Right ventricle myocardium superior (tissue), 1 donor: ENCODE data around the gene ANXA3. TPM values are rescaled to one million over a fixed set of nuclear protein-coding genes. Genes with fewer than 3 reads are reported as not detected.
"Not testable (repeated sequence)": the region's sequence is repeated elsewhere in the genome, so short reads cannot be mapped to it uniquely, and the experiment has no call there.

Experiments
- ATAC-seq: fragments of 200-7000 bp; cut with Tn5 transposase; one replicate; pipeline ENCODE4 v1.9.1; 2020; ENCODE audit warnings: mild to moderate bottlenecking; ENCODE audit not compliant: poor library complexity
- DNase-seq: peaks from one replicate; pipeline ENCODE4 v3.0.0-alpha.2; 2020
- intact Hi-C: fragments of 100-400 bp; cut with DNase I; formaldehyde crosslinking; loops from one replicate; pipeline ENCODE4 v1.11.2; 2022
- total RNA-seq: library from RNA; stranded (reverse); fragmentation: NEBNext Ultra II Directional; extraction: Animal tissue kit (Norgen Biotek cat#: 25700); gene quantifications from one replicate; pipeline ENCODE4 v1.2.1, GENCODE V29; 2021
- donor health status: DM: no; HTN: yes; CAD: no; lungs with severe emphysema.

ANXA3 gene
- total RNA-seq, 1 donor from 2014 or later, result 41.4 TPM

GRCh38 chr4:78566834-78567499 is 15.4 kb downstream of the ANXA3 start:
- intact Hi-C loops, result no loop called here
- no peak for ATAC-seq
- DNase-seq, result no peak

GRCh38 chr4:78567500-78568060 is 16.0 kb downstream of the ANXA3 start:
- intact Hi-C loops, result no loop called here
- DNase-seq, result no peak
- no peak for ATAC-seq

GRCh38 chr4:78568640-78569305 is 17.2 kb downstream of the ANXA3 start:
- ATAC-seq, result peak; percentile 23
- no peak for DNase-seq
- intact Hi-C loops, result no loop called here

GRCh38 chr4:78569306-78569821 is 17.8 kb downstream of the ANXA3 start:
- intact Hi-C loops, result no loop called here
- peak; percentile 72 for ATAC-seq
- DNase-seq, result no peak

- DNase-seq, result no peak
- intact Hi-C loops, result no loop called here
- no peak for ATAC-seq
Observed at GRCh38 chr4:78570117-78570516, 18.5 kb downstream of the ANXA3 start.

GRCh38 chr4:78571804-78572203 is 20.2 kb downstream of the ANXA3 start:
- no peak for ATAC-seq
- no peak for DNase-seq
- intact Hi-C loops, result no loop called here

DNA sequence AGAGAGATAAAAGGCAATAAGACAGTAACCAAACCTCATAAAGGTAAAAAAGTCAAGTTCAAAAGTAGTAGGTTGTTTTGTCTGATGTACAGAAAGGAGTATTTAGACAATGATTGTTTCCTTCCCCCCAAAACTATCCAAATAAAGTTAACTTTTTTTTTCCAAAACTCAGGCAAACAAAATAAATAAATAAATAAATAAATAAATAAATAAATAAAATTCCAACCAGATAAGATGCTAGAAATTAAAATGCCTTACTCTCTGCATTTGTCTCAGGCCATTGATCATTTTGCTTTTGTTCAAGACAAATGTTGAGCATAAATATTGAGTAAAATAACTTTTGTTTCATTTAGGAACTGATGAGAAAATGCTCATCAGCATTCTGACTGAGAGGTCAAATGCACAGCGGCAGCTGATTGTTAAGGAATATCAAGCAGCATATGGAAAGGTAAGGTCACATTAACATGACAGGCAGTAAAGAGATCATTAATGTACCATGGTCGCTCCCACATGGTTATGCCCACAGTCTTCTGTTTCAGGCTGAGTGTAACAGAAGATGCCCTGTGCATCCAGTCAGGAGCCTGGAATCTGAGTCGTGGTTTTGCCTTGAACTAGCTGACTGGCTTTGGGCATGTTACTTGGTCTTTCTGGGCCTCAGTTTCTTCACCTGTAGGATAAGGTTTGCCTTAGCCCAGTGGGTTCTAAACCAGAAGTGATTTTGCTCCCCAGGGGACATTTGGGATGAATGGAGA is 27.3 kb downstream of the ANXA3 start:
- ATAC-seq (no peak), DNase-seq (no peak)
- intact Hi-C loops, result no loop called here

- no peak for DNase-seq
- intact Hi-C loops, result no loop called here
- peak; percentile 45 for ATAC-seq
Observed at GRCh38 chr4:78581618-78582017, 30.0 kb downstream of the ANXA3 start.

DNA sequence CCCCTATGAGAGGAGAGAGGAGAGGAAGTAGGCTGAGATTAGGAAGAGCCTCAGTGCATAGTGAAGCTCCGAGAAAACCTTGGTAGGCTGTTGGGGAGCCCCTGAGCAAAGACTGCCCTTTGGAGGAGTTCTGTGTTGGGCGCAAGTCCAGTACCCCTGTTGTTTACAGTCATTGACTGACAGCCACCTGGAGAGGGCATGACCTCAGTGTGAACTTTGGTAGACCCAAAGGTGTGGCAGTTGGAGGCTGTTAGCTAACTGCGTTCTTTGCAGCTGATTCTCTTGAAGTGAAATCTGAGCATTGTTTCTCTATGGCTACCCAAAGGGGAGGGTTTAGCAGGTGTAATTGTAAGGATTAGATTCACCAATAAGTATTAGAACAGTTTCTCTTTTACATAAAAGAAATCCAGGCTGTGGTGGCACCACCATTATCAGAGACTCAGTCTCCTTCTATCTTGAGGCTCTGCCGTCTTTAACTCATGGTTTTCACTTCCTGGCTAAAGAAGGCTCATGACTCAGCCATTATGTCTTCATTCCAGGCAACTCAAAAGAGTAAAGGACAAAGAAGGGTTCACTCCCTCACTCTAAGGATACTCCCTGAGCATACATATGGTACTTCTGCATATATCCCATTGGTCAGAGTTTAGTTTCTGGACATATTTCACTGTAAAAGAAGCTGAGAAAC is 33.4 kb downstream of the ANXA3 start:
- DNase-seq (no peak), ATAC-seq (no peak)
- intact Hi-C loops, result no loop called here

DNA sequence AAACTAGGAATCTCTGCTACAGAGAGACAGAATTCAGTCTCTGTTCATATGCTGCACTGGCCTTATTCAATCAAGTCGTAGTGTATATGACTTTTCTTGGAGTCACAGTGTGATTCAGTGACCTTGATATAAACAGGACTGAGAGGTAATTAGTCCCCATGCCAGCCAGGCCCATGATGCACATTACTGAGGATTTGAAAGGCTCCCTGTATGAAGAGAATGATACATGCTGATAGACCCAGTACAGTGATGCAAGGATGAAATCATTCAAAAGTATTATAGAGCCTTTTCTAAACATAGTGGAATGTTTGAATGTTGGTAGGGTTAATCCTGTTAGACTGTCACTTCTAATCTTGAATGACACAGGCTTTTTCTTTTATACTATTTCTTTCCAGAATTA is 34.1 kb downstream of the ANXA3 start:
- intact Hi-C loops, result no loop called here
- DNase-seq (no peak), ATAC-seq (no peak)

GRCh38 chr4:78588894-78589545 is 37.5 kb downstream of the ANXA3 start:
- intact Hi-C loops, result no loop called here
- ATAC-seq (peak; percentile 64), DNase-seq (no peak)

GRCh38 chr4:78591404-78591803 is 39.8 kb downstream of the ANXA3 start:
- DNase-seq (no peak), ATAC-seq (peak; percentile 54)
- intact Hi-C loops, result no loop called here

- no peak for DNase-seq
- peak; percentile 32 for ATAC-seq
- intact Hi-C loops, result no loop called here
Observed at GRCh38 chr4:78592088-78592783, 40.7 kb downstream of the ANXA3 start.

DNA sequence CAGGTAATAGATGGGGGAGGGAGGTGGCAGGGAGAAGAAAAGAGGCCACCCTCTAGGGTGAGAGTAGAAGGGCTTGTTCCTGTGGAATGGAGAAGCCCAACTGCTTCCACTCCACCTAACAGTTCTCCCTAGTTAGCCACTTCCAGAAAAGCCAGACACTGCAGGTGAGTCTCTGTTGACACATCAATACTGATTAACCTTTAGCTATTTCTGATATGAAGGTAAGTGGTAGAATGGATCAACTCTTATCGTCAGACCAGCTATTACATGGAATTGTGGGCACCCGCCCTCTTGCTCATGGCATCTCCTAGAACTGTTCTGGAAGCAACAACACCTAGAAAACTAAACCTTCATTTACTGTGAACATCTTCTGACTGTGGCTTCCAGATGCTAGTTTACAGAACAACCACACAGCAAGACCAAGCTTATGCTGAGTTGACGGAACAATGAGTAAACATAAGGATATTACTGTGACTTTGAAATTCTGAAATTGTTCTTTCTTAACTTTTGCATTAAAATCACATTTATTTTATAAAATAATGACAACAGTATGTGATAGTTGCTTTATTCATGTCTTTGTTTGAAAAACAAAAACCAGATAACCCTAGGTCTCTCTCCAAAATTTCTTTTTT is 44.7 kb downstream of the ANXA3 start:
- intact Hi-C loops, result no loop called here
- DNase-seq (no peak), ATAC-seq (no peak)

- ATAC-seq, intact Hi-C loops, DNase-seq: not testable (repeated sequence)
Observed at GRCh38 chr4:78598431-78598830, 46.9 kb downstream of the ANXA3 start.

- intact Hi-C loops, result no loop called here
- DNase-seq (no peak), ATAC-seq (no peak)
Observed at GRCh38 chr4:78599147-78599546, 47.6 kb downstream of the ANXA3 start.

DNA sequence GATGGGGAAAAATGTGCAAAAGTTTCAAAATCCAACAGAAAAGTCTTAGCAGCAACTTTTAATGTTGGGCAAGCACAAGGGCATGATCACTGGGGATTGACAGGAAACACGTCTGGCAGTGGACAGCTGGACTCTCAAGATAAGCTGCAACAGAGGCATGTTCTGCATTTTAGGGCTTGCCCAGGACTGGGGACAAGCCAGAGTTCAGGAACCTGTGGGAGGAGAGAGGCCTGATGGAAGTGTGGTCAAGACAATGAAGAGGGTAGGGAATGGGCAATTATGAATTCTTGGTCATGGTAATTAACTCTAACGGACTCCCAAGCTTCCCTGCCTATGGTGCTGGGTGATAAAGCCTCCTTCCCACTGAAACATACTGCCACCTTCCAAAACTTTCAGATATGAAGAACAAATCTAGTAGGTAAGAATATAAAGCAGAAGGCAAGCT is 48.4 kb downstream of the ANXA3 start:
- intact Hi-C loops, result no loop called here
- DNase-seq (peak; percentile 48), ATAC-seq (peak; percentile 72)
